ENCODE measurements around the gene CFAP157.
A peak's percentile ranks its signal among the peaks of the same experiment; 100 is the strongest.

The CFAP157 gene

DNA sequence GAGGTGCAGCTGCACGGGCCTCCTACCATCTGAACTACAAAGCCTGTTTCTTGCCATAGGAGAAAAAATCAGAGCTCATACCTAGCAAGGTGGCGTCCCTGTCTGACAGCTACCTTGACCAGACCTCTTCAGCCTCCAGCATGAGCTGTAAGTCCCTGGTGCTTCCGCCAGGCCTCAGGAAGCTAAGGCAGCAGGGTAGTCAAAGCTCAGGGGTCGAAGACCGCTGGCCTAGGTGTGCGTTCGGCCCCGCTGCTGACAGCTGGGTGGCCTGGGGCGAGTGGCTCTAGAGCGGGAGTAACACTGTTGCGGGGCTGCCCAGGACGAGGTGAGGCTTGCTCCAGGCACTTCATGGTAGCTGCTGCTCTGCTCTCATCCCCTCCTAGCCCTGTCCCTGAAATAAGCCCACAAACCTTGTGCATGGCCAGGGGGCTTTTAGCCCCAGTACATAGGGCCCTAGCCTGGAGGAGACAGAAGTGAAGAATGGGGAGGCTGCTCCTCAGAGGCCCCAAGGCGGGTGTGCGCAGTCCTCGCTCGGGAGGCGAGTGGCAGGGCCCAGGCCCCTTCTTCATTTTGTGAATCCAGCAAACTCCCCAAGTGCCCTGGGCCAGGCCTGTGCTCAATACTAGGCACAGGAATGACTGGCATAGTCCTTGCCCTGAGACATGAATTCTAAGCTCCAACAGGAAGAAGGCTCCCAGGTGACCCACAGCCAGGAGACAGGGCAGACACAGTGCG lies 22.9 kb downstream of the CFAP157 start:
- TF ChIP-seq CTCF (IDR thresholded peaks at IDR 0.05): no peak
- DNase-seq (ENCODE audit: low spot score): no peak
- H3K27ac ChIP-seq: no peak overlapping the region
- no peak overlapping the region for H3K4me3 ChIP-seq

- no peak for DNase-seq (ENCODE audit: low spot score)
- Histone ChIP-seq H3K4me3 (no peak overlapping the region), H3K27ac (no peak overlapping the region)
- no peak for TF ChIP-seq CTCF (IDR thresholded peaks at IDR 0.05)
These were observed 23.5 kb downstream of the CFAP157 start for GRCh38 chr9:127730262-127730661.

DNA sequence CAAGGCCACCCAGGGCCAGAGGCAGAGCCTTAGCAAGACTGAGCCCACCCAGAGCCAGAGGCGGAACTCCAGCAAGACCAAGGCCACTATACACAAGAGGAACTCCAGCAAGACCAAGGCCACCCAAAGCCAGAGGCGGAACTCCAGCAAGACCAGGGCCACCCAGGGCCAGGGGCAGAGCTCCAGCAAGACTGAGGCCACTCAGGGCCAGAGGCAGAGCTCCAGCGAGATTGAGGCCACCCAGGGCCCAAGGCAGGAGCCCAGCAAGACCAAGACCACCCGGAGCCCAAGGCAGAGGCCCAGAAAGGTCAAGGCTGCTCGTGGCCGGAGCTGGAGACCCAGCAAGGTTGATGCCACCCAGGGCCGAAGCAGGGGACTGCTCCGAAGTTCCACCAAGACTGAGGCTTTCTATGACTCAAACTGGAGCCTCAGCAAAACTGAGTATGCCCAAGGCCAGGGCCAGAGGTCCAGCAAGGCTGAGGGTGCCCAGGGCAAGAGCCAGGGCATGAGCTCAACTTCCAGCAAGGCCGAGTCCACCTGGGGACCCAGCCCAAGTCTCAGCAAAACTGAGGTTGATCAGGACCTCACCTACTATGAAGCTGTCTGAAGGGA lies 24.1 kb downstream of the CFAP157 start:
- no peak overlapping the region for H3K27ac ChIP-seq

GRCh38 chr9:127731938-127732337 lies 25.1 kb downstream of the CFAP157 start:
- H3K4me3 ChIP-seq: no peak overlapping the region
- DNase-seq (ENCODE audit: low spot score): no peak
- no peak for TF ChIP-seq CTCF (IDR thresholded peaks at IDR 0.05)
- no peak overlapping the region for H3K27ac ChIP-seq

More for the DNA sequence above, 24.1 kb downstream of the CFAP157 start:
- TF ChIP-seq CTCF (IDR thresholded peaks at IDR 0.05): no peak
- DNase-seq (ENCODE audit: low spot score): no peak
- H3K4me3 ChIP-seq: no peak overlapping the region

GRCh38 chr9:127732444-127732843 lies 25.7 kb downstream of the CFAP157 start:
- no peak overlapping the region for H3K27ac ChIP-seq
- H3K4me3 ChIP-seq: no peak overlapping the region
- no peak for DNase-seq (ENCODE audit: low spot score)

DNA sequence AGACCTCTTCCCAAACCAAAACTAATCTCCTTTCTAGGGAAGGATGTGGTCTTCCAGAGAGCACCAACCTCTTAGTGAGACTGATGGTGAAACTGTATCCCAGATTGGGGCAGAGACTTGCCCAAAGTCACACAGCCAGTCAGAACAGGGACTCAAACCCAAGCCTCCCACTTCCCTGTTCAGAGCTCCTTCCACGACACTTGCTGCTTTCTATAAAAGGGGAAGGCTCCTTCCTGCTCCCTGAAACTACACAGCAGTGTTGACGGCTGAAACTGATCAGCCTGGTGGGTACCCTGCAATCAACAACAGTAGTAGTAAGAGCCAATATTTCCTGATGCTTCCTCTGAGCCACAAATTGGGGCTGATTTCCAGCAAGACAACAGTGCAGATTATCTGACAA lies 26.8 kb downstream of the CFAP157 start:
- TF ChIP-seq CTCF (IDR thresholded peaks at IDR 0.05): no peak
- H3K4me3 ChIP-seq: no peak overlapping the region
- no peak overlapping the region for H3K27ac ChIP-seq
- no peak for DNase-seq (ENCODE audit: low spot score)

More at GRCh38 chr9:127732444-127732843, 25.7 kb downstream of the CFAP157 start:
- no peak for TF ChIP-seq CTCF (IDR thresholded peaks at IDR 0.05)

DNA sequence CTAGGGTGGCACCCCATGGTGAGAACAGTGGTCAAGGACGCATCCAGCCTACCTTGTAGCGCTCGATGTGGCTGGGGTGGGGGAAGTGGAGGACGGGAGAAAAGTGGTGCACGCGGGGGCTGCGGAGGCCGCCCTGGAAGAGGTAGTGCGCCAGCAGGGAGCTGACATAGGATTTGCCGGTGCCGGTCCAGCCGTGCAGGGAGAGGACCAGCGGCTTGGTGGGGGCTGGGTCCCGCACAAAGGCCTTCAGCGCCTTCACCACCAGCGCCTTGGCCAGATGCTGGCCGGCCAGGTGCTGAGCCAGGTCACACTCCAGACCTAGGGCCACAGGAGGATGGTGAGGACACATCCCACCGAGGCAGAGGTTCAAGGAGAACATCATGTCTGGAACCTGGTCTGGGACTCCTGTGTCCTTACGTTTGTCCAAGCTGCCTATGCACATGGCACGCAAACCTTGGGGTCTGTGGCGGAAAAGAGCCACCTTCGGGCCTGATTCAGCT lies 27.5 kb downstream of the CFAP157 start:
- no peak for DNase-seq (ENCODE audit: low spot score)
- TF ChIP-seq CTCF (IDR thresholded peaks at IDR 0.05): no peak
- Histone ChIP-seq H3K4me3 (peak overlapping the region; percentile 79), H3K27ac (peak overlapping the region; percentile 96 to 97)

Measured in coronary artery (tissue), 2 donors.